DOHH2 (cell line): ENCODE results near the gene TMEM38A.

Source experiments
- EZH2phosphoT487 ChIP-seq: fragments of 200-600 bp; sonication (generic); IDR thresholded peaks from 2 replicates; pipeline ENCODE4 v1.6.1; 2017; ENCODE audit warnings: borderline replicate concordance, mild to moderate bottlenecking, antibody characterized with exemption, low read length, moderate library complexity, mixed read lengths
- TF ChIP-seq, protein P1 (sequence below): fragments of 200-600 bp; sonication (generic); IDR thresholded peaks from one replicate; pipeline ENCODE4 v1.5.1; 2014; ENCODE audit warnings: antibody characterized with exemption, mild to moderate bottlenecking, low read depth, low read length; ENCODE audit not compliant: poor library complexity, severe bottlenecking

DNA sequence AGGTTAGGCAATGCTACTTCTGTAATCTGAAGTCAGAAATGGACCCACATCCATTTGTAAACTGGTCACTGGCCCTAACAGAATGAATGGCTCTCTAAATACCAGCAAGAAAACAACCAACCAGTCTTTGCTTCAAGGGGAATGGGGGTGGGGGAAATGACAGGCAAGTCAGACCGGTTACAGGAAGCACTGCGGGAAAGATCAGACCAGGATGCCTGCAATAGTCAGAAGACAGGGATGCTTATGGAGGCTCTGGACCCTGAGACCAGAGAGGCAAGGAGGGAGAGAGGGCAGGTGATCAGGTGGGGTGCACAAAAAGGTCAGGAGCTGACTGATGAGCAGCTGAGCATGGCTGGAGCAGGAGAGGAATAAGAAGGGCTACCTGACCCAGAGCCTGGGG, 46.0 kb upstream of the TMEM38A start:
- TF ChIP-seq, protein P1, sequence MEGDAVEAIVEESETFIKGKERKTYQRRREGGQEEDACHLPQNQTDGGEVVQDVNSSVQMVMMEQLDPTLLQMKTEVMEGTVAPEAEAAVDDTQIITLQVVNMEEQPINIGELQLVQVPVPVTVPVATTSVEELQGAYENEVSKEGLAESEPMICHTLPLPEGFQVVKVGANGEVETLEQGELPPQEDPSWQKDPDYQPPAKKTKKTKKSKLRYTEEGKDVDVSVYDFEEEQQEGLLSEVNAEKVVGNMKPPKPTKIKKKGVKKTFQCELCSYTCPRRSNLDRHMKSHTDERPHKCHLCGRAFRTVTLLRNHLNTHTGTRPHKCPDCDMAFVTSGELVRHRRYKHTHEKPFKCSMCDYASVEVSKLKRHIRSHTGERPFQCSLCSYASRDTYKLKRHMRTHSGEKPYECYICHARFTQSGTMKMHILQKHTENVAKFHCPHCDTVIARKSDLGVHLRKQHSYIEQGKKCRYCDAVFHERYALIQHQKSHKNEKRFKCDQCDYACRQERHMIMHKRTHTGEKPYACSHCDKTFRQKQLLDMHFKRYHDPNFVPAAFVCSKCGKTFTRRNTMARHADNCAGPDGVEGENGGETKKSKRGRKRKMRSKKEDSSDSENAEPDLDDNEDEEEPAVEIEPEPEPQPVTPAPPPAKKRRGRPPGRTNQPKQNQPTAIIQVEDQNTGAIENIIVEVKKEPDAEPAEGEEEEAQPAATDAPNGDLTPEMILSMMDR, result no peak
- TF ChIP-seq EZH2phosphoT487, result no peak
